Measurements from ENCODE around the gene ARMC9. TPM values are rescaled to one million over a fixed set of nuclear protein-coding genes. Genes with fewer than 3 reads are reported as not detected.
"Not testable (repeated sequence)": the region's sequence is repeated elsewhere in the genome, so short reads cannot be mapped to it uniquely, and the experiment has no call there.

Gene ARMC9
- total RNA-seq, 1 donor from 2014 or later = 8.4 TPM

- H3K27me3 ChIP-seq (ENCODE audit: control insufficient read depth, insufficient read depth, low read length); H3K36me3 ChIP-seq (ENCODE audit: control insufficient read depth, insufficient read depth, low read length); H3K4me3 ChIP-seq (ENCODE audit: low read depth, low read length); FAIRE-seq: not testable (repeated sequence)
- peak; percentile 16 for TF ChIP-seq CTCF (IDR thresholded peaks at IDR 0.05; ENCODE audit: insufficient read depth, low read length, severe bottlenecking)
- DNase-seq (ENCODE audit: low read depth) = peak; percentile 37
Measured at GRCh38 chr2:231405601-231406367, 207.4 kb downstream of the ARMC9 start.

GRCh38 chr2:231407686-231408085, 209.3 kb downstream of the ARMC9 start:
- not testable (repeated sequence) for H3K36me3 ChIP-seq (ENCODE audit: control insufficient read depth, insufficient read depth, low read length); H3K27me3 ChIP-seq (ENCODE audit: control insufficient read depth, insufficient read depth, low read length); FAIRE-seq; DNase-seq (ENCODE audit: low read depth); H3K4me3 ChIP-seq (ENCODE audit: low read depth, low read length)

- not testable (repeated sequence) for H3K36me3 ChIP-seq (ENCODE audit: control insufficient read depth, insufficient read depth, low read length); DNase-seq (ENCODE audit: low read depth); H3K27me3 ChIP-seq (ENCODE audit: control insufficient read depth, insufficient read depth, low read length); H3K4me3 ChIP-seq (ENCODE audit: low read depth, low read length); FAIRE-seq
Measured at GRCh38 chr2:231408304-231408703, 209.9 kb downstream of the ARMC9 start.

GRCh38 chr2:231409776-231410175, 211.3 kb downstream of the ARMC9 start:
- DNase-seq (ENCODE audit: low read depth) (no peak), FAIRE-seq (no peak)
- no peaks in the 10 kb centered on the region for H3K27me3 ChIP-seq (ENCODE audit: control insufficient read depth, insufficient read depth, low read length)
- no peaks in the 10 kb centered on the region for H3K36me3 ChIP-seq (ENCODE audit: control insufficient read depth, insufficient read depth, low read length)
- H3K4me3 ChIP-seq (ENCODE audit: low read depth, low read length) = no peak overlapping the region
- no peak for TF ChIP-seq CTCF (IDR thresholded peaks at IDR 0.05; ENCODE audit: insufficient read depth, low read length, severe bottlenecking)

GRCh38 chr2:231410293-231411004, 212.0 kb downstream of the ARMC9 start:
- FAIRE-seq (no peak), DNase-seq (ENCODE audit: low read depth) (no peak)
- H3K36me3 ChIP-seq (ENCODE audit: control insufficient read depth, insufficient read depth, low read length) = no peaks in the 10 kb centered on the region
- H3K27me3 ChIP-seq (ENCODE audit: control insufficient read depth, insufficient read depth, low read length) = no peaks in the 10 kb centered on the region
- H3K4me3 ChIP-seq (ENCODE audit: low read depth, low read length) = no peak overlapping the region
- peak; percentile 39 for TF ChIP-seq CTCF (IDR thresholded peaks at IDR 0.05; ENCODE audit: insufficient read depth, low read length, severe bottlenecking)

- DNase-seq (ENCODE audit: low read depth) = no peak
- no peak for FAIRE-seq
- Histone ChIP-seq H3K4me3 (ENCODE audit: low read depth, low read length) (no peak overlapping the region), H3K27me3 (ENCODE audit: control insufficient read depth, insufficient read depth, low read length) (no peaks in the 10 kb centered on the region), H3K36me3 (ENCODE audit: control insufficient read depth, insufficient read depth, low read length) (no peaks in the 10 kb centered on the region)
- TF ChIP-seq CTCF (IDR thresholded peaks at IDR 0.05; ENCODE audit: insufficient read depth, low read length, severe bottlenecking) = no peak
Measured at GRCh38 chr2:231411237-231411636, 212.8 kb downstream of the ARMC9 start.
